Measurements from ENCODE around the gene PLEKHG2. TPM values are rescaled to one million over a fixed set of nuclear protein-coding genes. Genes with fewer than 3 reads are reported as not detected.

Gene PLEKHG2
- total RNA-seq, 1 experiment from 2014 or later: 19.6 TPM

DNA sequence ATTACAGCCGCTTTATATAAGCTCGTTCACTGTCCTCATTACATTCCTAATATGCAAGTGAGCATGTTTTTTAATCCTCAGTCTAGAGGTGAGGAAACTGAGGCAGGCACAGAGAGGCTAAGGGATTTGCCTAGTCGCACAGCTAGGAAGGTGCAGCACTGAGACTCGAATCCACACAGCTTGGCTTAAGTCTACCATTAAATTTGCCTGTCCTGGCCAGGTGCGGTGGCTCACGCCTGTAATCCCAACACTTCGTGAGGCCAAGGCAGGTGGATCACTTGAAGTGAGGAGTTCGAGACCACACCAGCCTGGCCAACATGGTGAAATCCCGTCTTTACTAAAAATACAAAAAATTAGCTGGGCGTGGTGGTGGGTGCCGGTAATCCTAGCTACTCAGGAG is 15.2 kb downstream of the PLEKHG2 start:
- TF ChIP-seq CTCF (IDR thresholded peaks at IDR 0.05; ENCODE audit: unreplicated experiment): no peak
- Mint-ChIP-seq H3K36me3 (ENCODE audit: insufficient read depth, unreplicated experiment) (peaks cover 28% of the 10 kb centered on the region), H3K27ac (ENCODE audit: low read depth, unreplicated experiment) (no peak overlapping the region), H3K4me3 (ENCODE audit: unreplicated experiment) (no peak overlapping the region), H3K4me1 (ENCODE audit: insufficient read depth, unreplicated experiment) (no peaks in the 10 kb centered on the region), H3K27me3 (ENCODE audit: insufficient read depth, unreplicated experiment) (no peaks in the 10 kb centered on the region), H3K9me3 (ENCODE audit: unreplicated experiment) (no peaks in the 10 kb centered on the region)
- no peak for DNase-seq (ENCODE audit: unreplicated experiment)
- ChIA-PET CTCF (interaction anchor here (0.6 to 1.7 kb wide), 5 partner anchors 11 to 788 kb away, joined by 3 to 6 read pairs (median 3); partner anchors contain the start of gene PLEKHG2), POLR2A (interaction anchor here (0.7 to 3.4 kb wide), 4 partner anchors 8 to 27 kb away, joined by 3 to 35 read pairs (median 4); partner anchors contain the start of genes PLEKHG2, RPS16 and ZFP36)
- intact Hi-C loops (cut with micrococcal nuclease): no loop called here
- BruUV-seq (replicated peaks): no TSS peak

DNA sequence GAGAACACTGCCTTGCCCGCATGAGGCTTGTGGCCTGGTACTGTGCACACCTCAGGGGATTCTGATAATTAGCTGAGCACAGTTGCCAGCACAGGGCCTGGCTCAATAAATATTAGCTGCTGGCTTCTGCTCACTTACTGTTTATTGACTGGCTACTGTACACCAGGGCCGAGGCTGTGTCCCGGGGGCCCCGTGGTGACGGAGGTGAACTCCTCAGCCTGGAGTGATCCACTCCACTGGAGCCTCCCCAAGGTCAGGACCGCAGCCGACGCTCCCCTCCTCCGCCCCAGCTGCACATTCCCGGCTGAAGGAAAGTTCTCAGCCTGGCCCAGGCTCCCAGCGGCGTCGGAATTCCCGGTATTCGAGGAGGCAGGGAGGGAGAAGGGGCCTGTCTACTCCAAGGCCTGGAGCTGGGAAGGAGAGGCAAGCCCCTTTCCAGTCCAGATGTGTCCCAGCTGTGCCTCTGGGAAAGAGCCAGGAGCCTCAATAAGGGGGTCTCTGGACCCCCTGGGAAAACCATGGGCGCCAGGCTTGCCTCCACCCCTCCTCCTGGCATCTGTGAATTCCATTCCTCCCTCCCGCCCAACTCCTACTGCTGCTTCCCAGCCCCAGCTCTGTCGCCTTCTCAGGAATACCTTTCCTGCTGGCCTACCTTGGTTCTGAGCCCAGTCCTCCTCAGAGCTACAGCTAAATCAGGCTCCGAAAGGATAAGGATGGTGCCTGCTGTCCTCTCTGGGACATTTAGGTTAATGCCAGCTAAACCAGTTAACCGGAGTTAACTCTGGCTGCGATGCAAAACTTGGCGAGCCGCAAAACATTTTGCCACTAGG is 16.0 kb downstream of the PLEKHG2 start:
- H3K4me1 Mint-ChIP-seq (ENCODE audit: insufficient read depth, unreplicated experiment): no peaks in the 10 kb centered on the region
- ChIA-PET CTCF (interaction anchor here (0.7 to 1.7 kb wide), 4 partner anchors 9 to 542 kb away, joined by 3 to 6 read pairs (median 4); partner anchors contain the start of gene PLEKHG2), POLR2A (interaction anchor here (0.7 to 3.4 kb wide), 4 partner anchors 7 to 30 kb away, joined by 3 to 35 read pairs (median 4); partner anchors contain the start of genes RPS16 and SUPT5H)
- DNase-seq (ENCODE audit: unreplicated experiment): no peak
- peaks cover 36% of the 10 kb centered on the region for H3K36me3 Mint-ChIP-seq (ENCODE audit: insufficient read depth, unreplicated experiment)
- intact Hi-C loops (cut with micrococcal nuclease): no loop called here
- H3K27me3 Mint-ChIP-seq (ENCODE audit: insufficient read depth, unreplicated experiment): no peaks in the 10 kb centered on the region
- no peak overlapping the region for H3K4me3 Mint-ChIP-seq (ENCODE audit: unreplicated experiment)
- BruUV-seq (replicated peaks): no TSS peak
- no peak overlapping the region for H3K27ac Mint-ChIP-seq (ENCODE audit: low read depth, unreplicated experiment)
- H3K9me3 Mint-ChIP-seq (ENCODE audit: unreplicated experiment): no peaks in the 10 kb centered on the region
- TF ChIP-seq CTCF (IDR thresholded peaks at IDR 0.05; ENCODE audit: unreplicated experiment): no peak

DNA sequence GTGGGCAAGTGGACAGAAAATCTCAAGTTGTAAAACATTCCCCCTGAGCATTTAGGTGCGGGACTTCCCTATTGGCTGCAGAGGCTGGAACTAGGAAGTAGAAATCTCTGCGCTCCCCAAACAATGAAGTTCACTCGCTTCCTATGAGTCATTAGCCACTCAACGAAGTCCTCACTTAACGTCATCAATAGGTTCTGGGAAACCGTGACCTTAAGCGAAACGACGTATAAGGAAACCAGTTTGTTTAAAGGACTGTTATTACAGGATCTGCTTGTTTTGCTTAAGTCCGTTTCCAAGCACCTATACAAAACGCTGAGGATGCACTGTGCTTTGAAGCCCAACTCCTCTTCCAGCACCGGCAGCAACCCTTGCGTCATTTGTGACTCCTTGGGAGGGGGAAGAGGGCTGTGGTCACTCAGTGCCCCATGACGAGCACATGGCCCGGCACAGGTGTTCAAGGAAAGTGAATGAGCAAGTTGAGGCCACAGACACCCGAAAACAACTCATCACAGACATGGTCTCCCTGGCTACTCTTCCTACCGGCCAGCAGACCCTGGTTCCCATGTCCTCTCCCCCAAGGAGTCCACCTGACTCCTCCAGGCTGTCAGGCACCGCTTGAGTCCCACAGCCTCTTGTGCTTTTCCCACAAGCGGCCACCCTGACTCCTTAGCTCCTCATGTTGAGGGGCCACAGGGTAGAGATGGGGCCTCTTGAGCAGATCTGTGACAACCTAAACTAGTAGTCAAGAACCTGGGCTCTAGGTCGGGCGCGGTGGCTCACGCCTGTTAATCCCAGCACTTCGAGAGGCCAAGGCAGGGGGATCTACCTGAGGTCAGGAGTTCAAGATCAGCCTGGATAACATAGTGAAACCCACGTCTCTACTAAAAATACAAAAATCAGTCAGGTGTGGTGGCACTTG is 18.5 kb downstream of the PLEKHG2 start:
- ChIA-PET POLR2A (interaction anchor here (0.8 to 5.1 kb wide), 6 partner anchors 14 to 40 kb away, joined by 5 to 42 read pairs (median 8); partner anchors contain the start of genes MED29, PAF1, PLEKHG2 and SUPT5H), CTCF (no interaction called here)
- DNase-seq (ENCODE audit: unreplicated experiment): peak; percentile 98
- Mint-ChIP-seq H3K4me3 (ENCODE audit: unreplicated experiment) (peak overlapping the region; percentile 38), H3K27ac (ENCODE audit: low read depth, unreplicated experiment) (peak overlapping the region; percentile 71), H3K27me3 (ENCODE audit: insufficient read depth, unreplicated experiment) (no peaks in the 10 kb centered on the region), H3K9me3 (ENCODE audit: unreplicated experiment) (no peaks in the 10 kb centered on the region), H3K36me3 (ENCODE audit: insufficient read depth, unreplicated experiment) (peaks cover 61% of the 10 kb centered on the region), H3K4me1 (ENCODE audit: insufficient read depth, unreplicated experiment) (no peaks in the 10 kb centered on the region)
- BruUV-seq (replicated peaks): TSS peak; percentile 49
- no peak for TF ChIP-seq CTCF (IDR thresholded peaks at IDR 0.05; ENCODE audit: unreplicated experiment)
- intact Hi-C loops (cut with micrococcal nuclease): loop anchor here (2.0 kb wide), 1 partner anchor 40 kb away; the partner anchor contains the start of genes MED29 and PAF1

All from MCF 10A (cell line).